GM23248 (cell line): ENCODE data around the gene TRIM44. TPM values are rescaled to one million over a fixed set of nuclear protein-coding genes. Genes with fewer than 3 reads are reported as not detected.

Experiments
- DNase-seq: peaks from one replicate; pipeline ENCODE4 v3.0.0-alpha.2; 2015
- H2AFZ ChIP-seq: fragments of 200-600 bp; sonication (generic); 2 replicates; pipeline ENCODE4 v1.6.1; 2016; ENCODE audit warnings: antibody characterized with exemption
- H3F3A ChIP-seq: fragments of 200-600 bp; sonication (generic); 2 replicates; pipeline ENCODE4 v1.6.1; 2016; ENCODE audit warnings: mild to moderate bottlenecking, antibody characterized with exemption, mixed run types; ENCODE audit not compliant: insufficient read depth
- H3K27ac ChIP-seq: fragments of 200-600 bp; sonication (generic); 2 replicates; pipeline ENCODE4 v1.5.1; 2016; ENCODE audit warnings: mild to moderate bottlenecking
- H3K27me3 ChIP-seq: fragments of 200-600 bp; sonication (generic); replicated peaks from 2 replicates; pipeline ENCODE4 v1.6.1; 2016; ENCODE audit warnings: mild to moderate bottlenecking; ENCODE audit not compliant: insufficient read depth
- H3K36me3 ChIP-seq: fragments of 200-600 bp; sonication (generic); 2 replicates; pipeline ENCODE4 v1.6.1; 2016; ENCODE audit warnings: low read depth, mild to moderate bottlenecking
- H3K4me1 ChIP-seq: fragments of 200-600 bp; sonication (generic); 2 replicates; pipeline ENCODE4 v1.6.1; 2016; ENCODE audit warnings: mild to moderate bottlenecking; ENCODE audit not compliant: insufficient read depth
- H3K4me2 ChIP-seq: fragments of 200-600 bp; sonication (generic); one replicate; pipeline ENCODE4 v1.6.1; 2016; ENCODE audit warnings: mild to moderate bottlenecking; ENCODE audit not compliant: unreplicated experiment
- H3K4me3 ChIP-seq: fragments of 200-600 bp; sonication (generic); 2 replicates; pipeline ENCODE4 v1.5.1; 2016; ENCODE audit warnings: mild to moderate bottlenecking
- H3K79me2 ChIP-seq: fragments of 200-600 bp; sonication (generic); 2 replicates; pipeline ENCODE4 v1.6.1; 2016; ENCODE audit warnings: mild to moderate bottlenecking; ENCODE audit not compliant: insufficient read depth
- H3K9ac ChIP-seq: fragments of 200-600 bp; sonication (generic); 2 replicates; pipeline ENCODE4 v1.6.1; 2016; ENCODE audit warnings: mild to moderate bottlenecking
- H3K9me2 ChIP-seq: fragments of 200-600 bp; sonication (generic); 2 replicates; pipeline ENCODE4 v1.6.1; 2016; ENCODE audit warnings: mixed run types, mild to moderate bottlenecking, moderate library complexity; ENCODE audit not compliant: insufficient read depth
- H3K9me3 ChIP-seq: fragments of 200-600 bp; sonication (generic); one replicate; pipeline ENCODE4 v1.6.1; 2017; ENCODE audit warnings: low read depth
- H4K20me1 ChIP-seq: fragments of 200-600 bp; sonication (generic); 2 replicates; pipeline ENCODE4 v1.6.0; 2016; ENCODE audit not compliant: insufficient read depth
- EZH2 ChIP-seq: fragments of 200-600 bp; sonication (generic); IDR thresholded peaks from 2 replicates; pipeline ENCODE4 v1.6.1; 2018; ENCODE audit warnings: antibody characterized with exemption, mild to moderate bottlenecking; ENCODE audit not compliant: insufficient read depth, poor library complexity, severe bottlenecking
- EZH2phosphoT487 ChIP-seq: fragments of 200-600 bp; sonication (generic); IDR thresholded peaks from 2 replicates; pipeline ENCODE4 v1.6.1; 2018; ENCODE audit warnings: antibody characterized with exemption, moderate library complexity, mild to moderate bottlenecking, low read depth; ENCODE audit not compliant: insufficient read depth
- WGBS, 2 experiments: methylation state at CpG; one replicate each; pipeline ENCODE4 v1.1.6; 2015 to 2017; ENCODE audit warnings: low lambda C conversion rate in 2 of 2, low coverage in 1 of 2; ENCODE audit errors: missing lambda C conversion rate in 2 of 2; 5-methylcytosine and 5-hydroxymethylcytosine counted together
- in situ Hi-C: fragments of 300-500 bp; cut with MboI; formaldehyde crosslinking; loops from 2 replicates; pipeline ENCODE4 v1.15.0; 2020
- polyA plus RNA-seq: library from polyadenylated mRNA; unstranded; fragments of >200 nt; fragmentation: Nextera tagmentation; extraction: Ambion mirVana; gene quantifications from 2 replicates; pipeline ENCODE4 v1.2.1, GENCODE V29; 2016
- total RNA-seq: library from RNA; depleted of rRNA; stranded (reverse); fragments of >200 nt; shearing (Covaris generic); gene quantifications from 2 replicates; pipeline ENCODE4 v1.2.3, GENCODE V29; 2014

The TRIM44 gene
- total and polyA plus RNA-seq, 2 experiments from 2014 or later = 32.2 to 37.1 TPM

DNA sequence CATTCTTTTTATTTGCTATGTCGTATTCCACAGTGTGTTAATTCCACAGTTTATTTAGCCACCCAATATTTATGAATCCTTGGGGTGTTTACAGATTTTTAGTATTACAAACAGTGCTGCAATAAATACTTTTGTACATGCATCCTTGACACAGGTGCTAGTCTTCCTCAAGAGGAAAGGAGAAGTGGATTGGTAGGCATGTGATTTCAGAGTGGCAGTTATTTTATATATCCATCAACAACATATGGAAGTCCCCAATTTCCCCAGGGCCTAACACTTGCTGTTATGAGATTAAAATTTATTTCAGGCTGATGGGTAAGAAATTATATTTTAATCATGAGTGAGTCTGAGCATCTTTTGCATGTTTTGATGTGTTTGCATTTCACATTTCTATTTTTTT is 17.9 kb downstream of the TRIM44 start:
- in situ Hi-C loops = no loop called here
- H3K4me2 ChIP-seq = no peak overlapping the region
- WGBS, 2 experiments = 92 to 100% methylated on average over 1 of the region's 1 CpG

DNA sequence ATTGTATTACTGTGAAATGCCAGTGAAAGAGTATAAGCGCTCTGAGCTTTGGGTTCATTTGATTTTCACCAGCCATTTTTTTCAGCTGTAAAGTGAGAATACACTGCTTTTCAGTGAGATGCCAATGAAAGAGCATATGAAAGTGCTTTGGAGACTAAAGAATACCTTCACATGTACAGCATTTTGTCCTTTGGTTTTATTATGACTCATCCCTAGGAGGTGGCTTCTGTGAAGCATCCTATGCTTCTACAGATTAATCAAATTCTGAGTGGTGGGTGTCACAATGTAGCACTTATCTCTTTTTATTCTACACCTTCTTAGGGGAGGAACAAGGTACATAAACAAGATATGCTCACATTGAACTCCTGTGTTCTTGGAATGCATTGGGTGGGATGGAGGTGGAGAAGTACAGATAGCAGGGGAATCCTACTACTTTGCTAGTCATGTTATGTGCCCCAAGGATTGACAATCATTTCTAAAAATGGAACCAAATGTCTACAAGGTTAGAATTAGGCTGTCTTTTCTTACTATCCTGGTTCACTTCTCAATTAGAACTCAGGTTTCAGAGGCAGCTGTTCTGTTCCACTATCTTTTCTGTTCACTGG is 18.7 kb downstream of the TRIM44 start:
- 0 out of 2 replicates have a peak, but pooled peaks cover 10% of the 10 kb centered on the region for H3K4me1 ChIP-seq
- H3K4me3 ChIP-seq = no peak overlapping the region
- no peak for DNase-seq
- no peaks in the 10 kb centered on the region for H3K9me2 ChIP-seq
- peaks cover 99% of the 10 kb centered on the region for H3K79me2 ChIP-seq
- TF ChIP-seq EZH2 (no peak), EZH2phosphoT487 (no peak)
- in situ Hi-C loops = no loop called here
- H3K27ac ChIP-seq = no peak overlapping the region
- no peak overlapping the region for H3K4me2 ChIP-seq
- 93 to 100% methylated on average over 1 of the region's 1 CpG for WGBS, 2 experiments
- H3K9ac ChIP-seq = no peak overlapping the region
- no peaks in the 10 kb centered on the region for H3K9me3 ChIP-seq
- no peaks in the 10 kb centered on the region for H3K36me3 ChIP-seq
- H2AFZ ChIP-seq = no peak overlapping the region
- H3F3A ChIP-seq = no peaks in the 10 kb centered on the region
- H4K20me1 ChIP-seq = peaks cover 4% of the 10 kb centered on the region
- no peaks in the 10 kb centered on the region for H3K27me3 ChIP-seq

More for the DNA sequence above, 17.9 kb downstream of the TRIM44 start:
- Histone ChIP-seq H2AFZ (no peak overlapping the region), H3F3A (no peaks in the 10 kb centered on the region), H3K27ac (no peak overlapping the region), H3K4me3 (no peak overlapping the region), H3K9me3 (no peaks in the 10 kb centered on the region), H3K36me3 (no peaks in the 10 kb centered on the region), H4K20me1 (peaks cover 4% of the 10 kb centered on the region), H3K79me2 (peaks cover 100% of the 10 kb centered on the region), H3K4me1 (0 out of 2 replicates have a peak, but pooled peaks cover 10% of the 10 kb centered on the region), H3K27me3 (no peaks in the 10 kb centered on the region), H3K9ac (no peak overlapping the region), H3K9me2 (no peaks in the 10 kb centered on the region)
- DNase-seq = no peak
- no peak for TF ChIP-seq EZH2phosphoT487
- no peak for TF ChIP-seq EZH2

DNA sequence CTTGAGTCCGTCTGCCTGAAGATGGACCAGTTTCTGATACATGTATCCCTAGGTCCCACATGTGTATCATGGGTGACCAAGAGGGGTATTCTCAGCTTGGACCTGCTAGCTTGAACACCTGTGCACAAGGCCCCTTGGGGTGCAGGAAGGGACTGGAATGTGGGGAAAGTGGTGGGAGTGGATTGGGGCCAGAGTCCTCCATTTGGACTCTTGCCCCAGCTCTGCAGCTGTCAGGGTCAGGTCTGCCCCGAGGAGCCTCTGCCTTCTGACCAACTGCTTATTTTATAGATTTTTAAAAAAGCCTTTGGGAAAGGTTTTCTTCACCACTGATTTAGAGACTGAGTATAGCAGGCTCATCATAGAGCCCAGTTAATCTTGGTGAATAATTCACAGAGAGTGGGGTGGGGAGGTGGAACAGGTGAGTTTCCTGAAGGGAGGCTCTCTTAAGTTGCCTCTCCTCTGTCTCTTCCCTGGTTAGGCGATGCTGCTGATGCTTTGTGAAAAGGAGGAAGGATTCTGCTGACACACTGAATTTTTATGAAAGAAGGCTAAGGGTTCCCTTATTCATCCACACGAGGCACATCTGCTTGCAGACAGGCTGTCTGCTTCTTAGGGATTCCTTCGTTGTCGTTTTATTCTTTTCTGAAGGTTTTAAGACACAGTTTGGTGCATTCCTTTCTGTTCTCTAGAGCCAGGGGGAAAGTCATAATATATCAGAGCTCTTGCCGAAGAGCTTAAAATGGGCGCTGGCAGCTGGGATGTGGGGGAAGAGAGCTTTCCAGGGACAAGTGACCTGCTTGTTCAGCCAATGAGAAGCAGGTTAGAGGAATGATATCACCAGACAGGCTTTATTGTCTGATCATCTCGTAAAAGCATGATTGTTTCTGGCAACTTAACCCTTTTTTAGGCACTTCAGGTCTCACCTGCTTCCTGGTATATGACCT is 19.9 kb downstream of the TRIM44 start:
- Histone ChIP-seq H3K79me2 (peaks cover 87% of the 10 kb centered on the region), H3K9ac (no peak overlapping the region), H2AFZ (no peak overlapping the region), H3K4me2 (no peak overlapping the region), H3K36me3 (0 out of 2 replicates have a peak, but pooled peaks cover 2% of the 10 kb centered on the region), H3K4me3 (no peak overlapping the region), H3K27me3 (no peaks in the 10 kb centered on the region), H3K27ac (0 out of 2 replicates have a peak overlapping the region, but pooled peaks have one; percentile 7), H3K4me1 (0 out of 2 replicates have a peak, but pooled peaks cover 8% of the 10 kb centered on the region), H3F3A (peaks cover 2% of the 10 kb centered on the region; the same call in 1 of the 2 replicates), H3K9me2 (no peaks in the 10 kb centered on the region), H4K20me1 (peaks cover 4% of the 10 kb centered on the region; the same call in 1 of the 2 replicates), H3K9me3 (no peaks in the 10 kb centered on the region)
- 40 to 41% methylated on average over 9 of the region's 9 CpGs for WGBS, 2 experiments
- in situ Hi-C loops = no loop called here
- no peak for TF ChIP-seq EZH2
- no peak for TF ChIP-seq EZH2phosphoT487
- peak; percentile 30 for DNase-seq

DNA sequence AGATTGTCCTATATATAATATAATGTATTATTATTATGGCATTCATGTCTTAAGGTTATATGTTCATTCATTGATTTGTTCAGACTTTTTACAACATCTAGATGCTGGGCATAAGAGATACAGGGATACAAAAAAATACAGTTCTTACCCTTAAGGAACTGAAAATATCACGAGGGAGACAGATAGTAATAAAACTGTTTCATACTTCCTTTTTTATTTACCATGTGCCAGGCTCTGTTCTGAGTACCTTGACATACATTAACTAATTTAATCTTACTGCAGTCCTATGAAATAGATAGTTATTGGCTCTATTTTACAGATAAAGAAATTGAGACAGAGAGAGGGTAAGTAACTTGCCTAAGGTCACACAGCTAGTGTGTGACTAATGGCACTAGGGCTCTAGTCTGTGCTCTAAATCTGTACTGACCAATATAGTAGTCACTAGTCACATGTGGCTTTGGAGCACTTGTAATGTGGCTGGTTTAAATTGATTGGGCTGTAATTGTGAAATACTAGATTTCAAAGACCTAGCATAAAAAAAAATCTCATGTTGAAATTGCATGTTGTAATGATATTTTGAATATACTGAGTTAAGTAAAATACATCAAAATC is 21.3 kb downstream of the TRIM44 start:
- peaks cover 4% of the 10 kb centered on the region; the same call in 1 of the 2 replicates for H3F3A ChIP-seq
- H3K36me3 ChIP-seq = 0 out of 2 replicates have a peak, but pooled peaks cover 6% of the 10 kb centered on the region
- H3K27ac ChIP-seq = no peak overlapping the region
- no peaks in the 10 kb centered on the region for H3K27me3 ChIP-seq
- H3K4me3 ChIP-seq = no peak overlapping the region
- peaks cover 12% of the 10 kb centered on the region; the same call in 1 of the 2 replicates for H3K4me1 ChIP-seq
- TF ChIP-seq EZH2phosphoT487 (no peak), EZH2 (no peak)
- no peaks in the 10 kb centered on the region for H3K9me3 ChIP-seq
- in situ Hi-C loops = no loop called here
- H3K79me2 ChIP-seq = peaks cover 77% of the 10 kb centered on the region
- WGBS, 2 experiments = 96% methylated on average over 1 of the region's 1 CpG
- no peak overlapping the region for H3K9ac ChIP-seq
- peak; percentile 58 for DNase-seq
- no peak overlapping the region for H3K4me2 ChIP-seq
- H3K9me2 ChIP-seq = no peaks in the 10 kb centered on the region
- H4K20me1 ChIP-seq = peaks cover 4% of the 10 kb centered on the region; the same call in 1 of the 2 replicates
- no peak overlapping the region for H2AFZ ChIP-seq
